Renal cortical epithelial cell (primary cell): ENCODE data around the gene L3MBTL4. TPM values are rescaled to one million over a fixed set of nuclear protein-coding genes. Genes with fewer than 3 reads are reported as not detected.
"Not testable (repeated sequence)": the region's sequence is repeated elsewhere in the genome, so short reads cannot be mapped to it uniquely, and the experiment has no call there.

Experiments used
- DNase-seq: peaks from one replicate; pipeline ENCODE4 v3.0.0-alpha.2; 2011; ENCODE audit warnings: low read depth
- total RNA-seq: library from RNA; depleted of rRNA; stranded (reverse); fragments of >200 nt; gene quantifications from 2 replicates; pipeline ENCODE4 v1.2.3, GENCODE V29; 2014

Gene L3MBTL4
- total RNA-seq, 1 donor from 2014 or later = 2.2 TPM

GRCh38 chr18:6111726-6112125, 303.0 kb downstream of the L3MBTL4 start:
- DNase-seq = no peak

DNA sequence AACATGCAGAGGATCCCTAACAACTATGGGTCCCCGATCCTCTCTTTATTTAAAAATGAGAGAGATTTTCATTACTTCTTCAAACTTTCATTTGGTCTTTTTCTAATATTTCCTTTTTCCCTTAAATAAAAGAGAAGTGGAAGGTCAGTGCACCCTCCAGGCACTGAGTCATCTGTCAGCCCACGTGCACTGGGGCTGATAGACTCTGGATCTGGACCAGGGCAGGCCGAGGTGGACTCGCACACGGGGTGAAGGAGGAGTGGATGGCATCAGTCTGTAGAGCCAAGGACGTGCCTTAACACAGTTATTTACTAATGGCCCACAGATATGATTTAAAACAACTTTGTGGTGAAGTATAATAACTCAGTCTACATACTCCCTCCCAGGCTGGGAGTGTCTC, 305.0 kb downstream of the L3MBTL4 start:
- DNase-seq = no peak

GRCh38 chr18:6107794-6108193, 306.9 kb downstream of the L3MBTL4 start:
- DNase-seq = no peak

DNA sequence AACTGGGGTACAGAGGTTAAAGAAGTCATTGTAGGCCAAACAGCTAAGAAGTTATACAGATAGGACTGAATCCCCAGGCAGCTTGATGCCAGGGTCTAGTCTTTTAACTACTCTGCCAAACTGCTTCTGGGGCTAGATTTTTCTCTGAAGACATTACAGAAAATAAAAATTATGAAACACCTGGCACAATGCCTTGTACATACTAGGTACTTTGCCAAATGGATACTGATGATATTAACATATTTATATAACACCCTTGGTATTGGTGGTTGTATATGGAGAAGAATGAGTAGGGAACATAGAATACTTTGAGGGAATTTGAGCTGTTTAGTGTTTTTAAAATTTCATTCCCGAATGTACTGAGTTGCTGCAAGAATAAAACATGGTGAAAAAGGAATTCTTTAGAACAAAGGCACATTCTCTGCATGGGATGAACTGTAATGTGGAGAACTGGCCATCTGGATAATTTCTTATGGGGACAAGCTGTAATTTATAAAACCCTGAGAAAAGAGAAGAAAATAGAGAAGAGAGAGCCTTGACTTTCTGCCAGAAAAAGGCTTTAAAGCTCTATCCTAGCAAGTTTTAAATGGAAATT, 308.5 kb downstream of the L3MBTL4 start:
- DNase-seq = no peak

DNA sequence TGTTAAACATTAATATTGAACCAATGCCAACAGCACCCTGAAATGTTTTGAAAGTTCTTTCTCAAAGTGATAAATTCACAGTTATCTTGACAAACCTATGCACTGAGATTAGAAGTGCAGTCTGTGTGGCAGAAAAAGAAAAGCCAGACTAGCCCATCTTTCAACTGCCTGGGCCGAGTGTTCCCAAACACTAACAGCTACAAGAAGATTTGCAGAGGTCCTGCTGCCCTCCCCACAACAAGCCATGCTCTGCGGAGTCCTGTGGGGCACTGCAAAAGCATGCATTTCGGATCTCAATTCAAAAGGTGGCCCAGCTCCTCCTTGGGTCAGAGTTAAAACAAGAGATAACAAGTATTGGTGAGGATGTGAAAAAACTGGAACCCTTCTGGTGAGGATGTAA, 311.0 kb downstream of the L3MBTL4 start:
- no peak for DNase-seq

- DNase-seq = no peak
Measured at GRCh38 chr18:6096730-6097129, 318.0 kb downstream of the L3MBTL4 start.

- no peak for DNase-seq
Measured at GRCh38 chr18:6088432-6088831, 326.3 kb downstream of the L3MBTL4 start.

DNA sequence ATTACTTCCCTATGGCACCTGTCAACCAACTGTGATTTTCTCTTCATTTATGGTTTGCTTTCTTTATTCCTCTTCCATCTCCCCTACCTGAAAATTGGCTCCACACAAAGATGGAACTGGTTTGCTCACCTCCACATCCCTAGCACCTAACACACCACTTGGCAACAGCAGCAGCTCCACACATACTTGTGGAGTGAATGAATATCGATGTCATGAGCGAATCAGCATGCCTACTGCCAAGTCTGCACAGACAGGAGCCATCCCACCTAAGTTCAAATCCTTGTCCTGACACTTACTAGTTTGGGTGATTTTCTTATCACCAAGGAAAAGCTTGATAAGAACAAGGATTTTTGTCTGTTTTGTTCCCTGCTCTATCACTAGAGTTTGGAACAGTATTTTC, 328.0 kb downstream of the L3MBTL4 start:
- DNase-seq = no peak

- DNase-seq = no peak
Measured at GRCh38 chr18:6079406-6079805, 335.3 kb downstream of the L3MBTL4 start.

GRCh38 chr18:6078877-6079276, 335.8 kb downstream of the L3MBTL4 start:
- no peak for DNase-seq

DNA sequence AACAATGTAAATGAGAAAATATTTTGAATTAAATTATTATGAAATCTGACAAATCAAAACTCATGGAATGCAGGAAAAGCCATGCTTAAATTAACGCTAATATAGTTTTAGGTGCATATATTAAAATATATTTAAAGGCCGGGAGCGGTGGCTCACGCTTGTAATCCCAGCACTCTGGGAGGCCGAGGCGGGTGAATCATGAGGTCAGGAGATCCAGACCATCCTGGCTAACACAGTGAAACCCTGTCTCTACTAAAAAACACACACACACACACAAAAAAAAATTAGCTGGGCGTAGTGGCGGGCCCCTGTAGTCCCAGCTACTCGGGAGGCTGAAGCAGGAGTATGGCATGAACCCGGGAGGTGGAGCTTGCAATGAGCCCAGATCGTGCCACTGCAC, 342.3 kb downstream of the L3MBTL4 start:
- not testable (repeated sequence) for DNase-seq

GRCh38 chr18:6069539-6069938, 345.2 kb downstream of the L3MBTL4 start:
- peak; percentile 19 for DNase-seq

DNA sequence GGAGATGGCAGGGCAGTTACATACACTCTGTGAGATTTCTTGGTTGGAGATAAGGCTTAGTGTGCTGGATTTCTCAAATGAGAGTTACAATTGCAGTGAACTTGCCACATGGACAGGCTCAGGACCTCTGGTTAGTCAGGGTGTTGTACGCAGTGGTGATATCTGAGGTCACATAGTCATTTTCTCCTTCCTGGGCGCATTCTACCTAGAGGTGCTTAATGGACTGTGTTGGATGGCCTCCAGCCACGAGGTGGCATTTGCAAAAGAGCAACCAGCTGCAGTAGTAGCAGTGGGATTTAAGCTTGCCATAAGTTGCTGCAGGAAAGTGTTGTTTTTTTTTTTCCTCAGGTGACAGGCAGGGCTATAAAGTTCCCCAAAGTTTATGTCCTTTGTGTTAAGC, 345.6 kb downstream of the L3MBTL4 start:
- peak; percentile 36 for DNase-seq

GRCh38 chr18:6060149-6060548, 354.6 kb downstream of the L3MBTL4 start:
- DNase-seq = no peak

DNA sequence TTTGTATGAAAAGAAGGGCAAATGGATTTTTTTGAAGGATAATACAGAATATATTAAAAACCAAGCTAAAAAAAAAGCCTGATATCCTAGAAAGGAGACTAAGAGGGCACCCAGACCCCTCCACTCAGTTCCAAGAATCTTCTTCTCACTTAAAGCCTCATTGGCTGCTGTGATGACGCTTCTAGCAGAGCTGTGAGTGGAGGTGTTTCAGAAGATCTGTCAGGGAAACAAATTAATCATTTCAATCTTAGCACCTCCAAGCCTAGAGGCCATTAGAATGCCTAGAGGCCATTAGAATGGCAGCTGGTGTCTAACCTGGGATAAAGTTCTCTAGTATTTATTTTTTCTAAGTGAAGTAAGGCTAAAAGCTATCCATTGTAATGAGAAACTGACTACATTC, 355.2 kb downstream of the L3MBTL4 start:
- no peak for DNase-seq

DNA sequence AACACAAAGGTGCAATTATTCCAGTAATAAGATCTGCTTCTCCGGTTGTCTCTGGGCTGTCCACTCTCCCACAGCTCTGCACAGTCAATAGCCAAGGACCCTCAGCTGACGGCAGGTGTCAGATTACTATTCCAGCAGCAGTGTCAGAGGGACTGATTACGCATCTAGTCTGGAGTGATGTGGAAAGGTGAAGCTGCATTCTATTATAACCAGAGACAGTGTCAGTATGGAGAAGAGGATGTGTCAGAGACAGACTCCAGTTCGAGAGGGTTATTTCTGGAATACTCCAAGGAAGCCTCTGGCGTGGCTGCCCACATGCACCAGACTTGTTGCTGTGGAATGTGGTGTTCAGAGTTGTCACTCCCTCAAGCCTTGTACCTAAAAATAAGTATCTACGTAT, 355.8 kb downstream of the L3MBTL4 start:
- DNase-seq = no peak

DNA sequence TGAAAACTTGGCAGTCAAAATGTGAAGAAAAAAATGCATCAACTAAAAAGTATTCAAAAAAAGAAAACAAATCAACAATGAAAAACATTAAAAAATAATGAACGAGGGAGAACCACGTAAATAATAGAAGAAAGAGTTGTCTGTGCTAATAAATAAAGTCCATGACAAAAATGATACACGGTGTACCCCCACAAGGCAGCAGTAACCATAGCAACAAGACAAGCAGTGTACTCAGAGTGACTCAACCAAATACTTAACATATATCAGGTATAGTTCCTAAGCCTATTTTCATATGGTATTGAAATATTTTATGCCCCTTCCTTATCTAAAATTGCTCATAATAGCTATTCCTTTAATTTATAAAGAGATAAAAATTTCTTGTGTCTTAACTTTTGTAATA, 357.1 kb downstream of the L3MBTL4 start:
- DNase-seq = no peak

DNA sequence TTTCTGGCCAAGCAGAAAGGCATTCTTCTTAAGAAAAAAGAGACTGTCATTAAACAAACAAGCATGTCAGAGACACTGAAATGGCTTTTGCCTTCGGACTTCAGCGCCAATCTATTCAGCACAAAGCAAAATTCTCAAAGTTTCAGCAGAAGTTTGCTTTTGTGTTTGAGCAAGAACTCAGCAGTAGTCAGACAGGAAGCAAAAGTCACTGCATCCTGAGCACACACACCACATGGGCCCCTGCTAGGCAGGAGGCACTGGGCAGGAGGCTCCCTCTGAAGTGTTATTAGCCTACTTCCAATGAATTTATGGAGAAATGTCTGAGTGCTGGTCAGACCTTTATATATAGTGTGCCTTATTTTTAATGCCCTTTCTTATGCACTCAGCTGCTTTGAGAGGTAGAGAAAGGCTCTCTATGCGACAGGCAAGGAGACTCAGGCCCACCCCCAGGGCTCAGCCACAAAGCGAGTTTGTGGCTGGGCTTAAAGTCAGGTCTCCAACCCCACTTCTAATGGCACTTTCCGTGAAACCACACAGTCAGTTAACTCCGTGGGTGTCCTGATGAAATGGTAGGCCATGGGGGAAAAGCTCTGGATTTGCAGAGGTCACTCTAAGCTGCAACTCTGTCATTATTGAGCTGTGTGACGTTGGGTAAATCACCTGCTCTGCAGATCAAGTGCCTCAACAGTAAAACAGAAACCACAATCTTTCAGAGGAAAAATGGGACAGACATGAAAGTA, 358.4 kb downstream of the L3MBTL4 start:
- peak; percentile 50 for DNase-seq

DNA sequence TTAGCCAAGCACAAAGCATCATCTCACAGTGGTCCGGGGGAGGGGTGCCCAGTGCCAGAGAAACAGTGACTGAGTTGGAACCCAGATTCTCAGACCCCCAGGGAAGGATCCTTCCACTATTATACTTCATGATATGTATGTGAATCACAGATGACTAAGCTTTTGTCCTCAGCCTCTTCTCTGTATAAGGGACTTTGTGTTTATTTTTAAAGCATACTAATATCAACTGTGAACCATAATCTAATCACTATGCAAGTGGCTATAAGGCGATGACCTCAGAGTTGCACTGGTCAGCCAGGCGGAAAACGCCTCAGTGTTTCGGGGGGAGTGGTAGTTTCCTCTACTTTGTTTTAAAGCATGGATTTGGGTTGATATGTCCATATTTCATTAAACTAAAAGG, 359.0 kb downstream of the L3MBTL4 start:
- peak; percentile 69 for DNase-seq

DNA sequence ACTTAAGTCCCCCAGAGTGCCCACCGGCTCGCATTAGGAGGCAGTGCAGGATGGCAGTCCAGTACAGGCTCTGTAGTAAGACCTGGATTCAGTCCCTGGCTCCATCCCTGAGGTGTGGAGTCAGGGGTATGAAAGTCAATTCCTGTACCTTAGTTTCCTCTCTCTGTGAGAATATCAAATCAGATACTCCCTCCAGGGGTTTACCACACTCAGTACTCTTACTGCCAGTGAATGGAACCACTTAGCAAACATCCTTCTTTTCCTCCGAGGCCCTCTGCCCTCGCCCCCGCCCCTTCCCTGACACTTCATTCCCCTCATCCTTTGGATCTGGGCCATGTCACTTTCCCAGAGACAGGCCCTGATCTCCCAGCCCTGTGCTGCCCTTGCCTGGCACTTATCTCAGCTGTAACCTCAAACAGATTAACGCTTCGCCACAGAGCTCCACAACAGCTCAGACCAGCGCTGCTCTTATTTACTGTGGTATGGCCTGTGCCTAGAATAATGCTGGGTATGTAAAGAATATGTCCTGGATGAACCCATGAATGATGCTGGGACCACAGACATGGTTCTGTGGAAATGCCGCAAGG, 360.4 kb downstream of the L3MBTL4 start:
- no peak for DNase-seq

DNA sequence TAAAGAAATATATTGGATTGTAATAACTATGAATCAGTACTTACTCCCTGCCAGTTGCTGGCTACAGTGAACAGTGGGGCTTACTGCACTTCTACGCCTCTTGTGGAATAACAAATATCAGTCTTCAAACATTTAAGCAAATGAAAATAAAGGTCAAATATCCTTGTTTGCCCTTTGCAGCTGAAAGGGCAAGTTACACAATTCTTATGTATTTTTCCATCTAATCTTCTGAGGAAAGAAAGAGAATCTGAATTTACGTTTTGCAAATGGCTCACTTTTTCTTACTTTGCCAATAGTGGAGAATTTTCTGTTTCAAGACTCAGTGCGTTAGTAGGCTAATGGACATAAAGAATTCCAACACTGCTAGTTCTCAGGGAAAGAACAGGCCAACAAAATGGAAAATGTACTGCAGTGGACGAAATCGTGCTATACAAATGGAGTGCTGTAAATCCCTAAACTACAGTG, 362.2 kb downstream of the L3MBTL4 start:
- no peak for DNase-seq

- not testable (repeated sequence) for DNase-seq
Measured at GRCh38 chr18:6047596-6047995, 367.1 kb downstream of the L3MBTL4 start.

DNA sequence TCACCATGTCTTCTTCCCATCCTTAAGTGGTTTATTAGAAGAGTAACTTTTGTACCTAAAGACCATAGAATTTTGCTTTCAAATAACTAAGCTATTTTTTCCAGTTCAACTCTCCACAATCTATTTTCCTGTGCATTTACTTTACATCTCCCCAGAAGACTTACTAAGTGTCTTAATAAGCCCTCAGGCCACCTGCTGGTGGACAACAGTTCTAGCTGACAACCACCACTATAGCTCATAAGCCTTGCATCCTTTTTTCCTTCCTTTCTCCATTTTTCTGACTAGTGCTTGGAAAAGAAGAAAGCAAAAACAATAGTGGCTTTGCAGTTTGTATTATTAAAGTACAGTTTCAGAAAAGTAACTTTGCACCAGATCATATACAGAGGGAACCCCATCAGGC, 369.9 kb downstream of the L3MBTL4 start:
- no peak for DNase-seq
